ENCODE measurements around the gene R3HDM1.

The R3HDM1 gene

DNA sequence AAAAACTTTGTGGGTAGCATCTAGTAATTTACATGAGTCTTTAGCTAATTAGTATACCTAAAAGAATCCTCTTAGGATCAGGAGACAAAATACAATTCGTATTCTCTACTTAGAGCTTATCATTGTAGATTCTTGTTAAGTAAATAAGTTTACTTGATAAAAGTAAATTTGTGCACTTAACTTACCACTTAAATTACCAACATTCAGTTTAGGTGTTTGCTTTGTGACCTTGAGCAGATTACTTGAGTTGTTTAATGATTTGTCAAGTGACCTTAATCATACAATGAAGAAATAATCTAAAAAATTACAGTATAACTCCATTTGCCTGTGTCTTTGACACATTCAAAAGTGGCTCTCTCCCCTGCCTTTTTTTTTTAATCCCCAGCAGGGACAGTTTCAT is 143.2 kb downstream of the R3HDM1 start:
- Histone ChIP-seq H3K27me3 (no peaks in the 10 kb centered on the region), H3K36me3 (peaks cover 28 to 55% (median 30%) of the 10 kb centered on the region in 3 donors), H3K4me1 (no peaks in the 10 kb centered on the region), H3K4me3 (no peak overlapping the region), H3K27ac (no peak overlapping the region), H3K9me3 (no peaks in the 10 kb centered on the region)
- intact Hi-C loops (cut with DNase I; ENCODE audit: low total_unique reads), result no loop called here
- no peak for DNase-seq
- TF ChIP-seq, protein P1, sequence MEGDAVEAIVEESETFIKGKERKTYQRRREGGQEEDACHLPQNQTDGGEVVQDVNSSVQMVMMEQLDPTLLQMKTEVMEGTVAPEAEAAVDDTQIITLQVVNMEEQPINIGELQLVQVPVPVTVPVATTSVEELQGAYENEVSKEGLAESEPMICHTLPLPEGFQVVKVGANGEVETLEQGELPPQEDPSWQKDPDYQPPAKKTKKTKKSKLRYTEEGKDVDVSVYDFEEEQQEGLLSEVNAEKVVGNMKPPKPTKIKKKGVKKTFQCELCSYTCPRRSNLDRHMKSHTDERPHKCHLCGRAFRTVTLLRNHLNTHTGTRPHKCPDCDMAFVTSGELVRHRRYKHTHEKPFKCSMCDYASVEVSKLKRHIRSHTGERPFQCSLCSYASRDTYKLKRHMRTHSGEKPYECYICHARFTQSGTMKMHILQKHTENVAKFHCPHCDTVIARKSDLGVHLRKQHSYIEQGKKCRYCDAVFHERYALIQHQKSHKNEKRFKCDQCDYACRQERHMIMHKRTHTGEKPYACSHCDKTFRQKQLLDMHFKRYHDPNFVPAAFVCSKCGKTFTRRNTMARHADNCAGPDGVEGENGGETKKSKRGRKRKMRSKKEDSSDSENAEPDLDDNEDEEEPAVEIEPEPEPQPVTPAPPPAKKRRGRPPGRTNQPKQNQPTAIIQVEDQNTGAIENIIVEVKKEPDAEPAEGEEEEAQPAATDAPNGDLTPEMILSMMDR (IDR thresholded peaks at IDR 0.05), result no peak

- no peaks in the 10 kb centered on the region for H3K9me3 ChIP-seq
- H3K4me1 ChIP-seq, result no peaks in the 10 kb centered on the region
- no peaks in the 10 kb centered on the region for H3K27me3 ChIP-seq
- no peak overlapping the region for H3K4me3 ChIP-seq
- peaks cover 39 to 70% (median 46%) of the 10 kb centered on the region in 3 donors for H3K36me3 ChIP-seq
- intact Hi-C loops (cut with DNase I; ENCODE audit: low total_unique reads), result no loop called here
- H3K27ac ChIP-seq, result no peak overlapping the region
- DNase-seq, result no peak
- TF ChIP-seq, protein P1 (IDR thresholded peaks at IDR 0.05), result no peak
Observed at GRCh38 chr2:135676031-135676430, 144.7 kb downstream of the R3HDM1 start.

GRCh38 chr2:135679125-135679524 is 147.8 kb downstream of the R3HDM1 start:
- intact Hi-C loops (cut with DNase I; ENCODE audit: low total_unique reads), result no loop called here
- H3K36me3 ChIP-seq, result peaks cover 39 to 66% (median 43%) of the 10 kb centered on the region in 3 donors
- H3K27me3 ChIP-seq, result no peaks in the 10 kb centered on the region
- DNase-seq, result no peak
- H3K4me1 ChIP-seq, result no peaks in the 10 kb centered on the region
- H3K4me3 ChIP-seq, result no peak overlapping the region
- no peaks in the 10 kb centered on the region for H3K9me3 ChIP-seq
- H3K27ac ChIP-seq, result no peak overlapping the region
- TF ChIP-seq, protein P1 (IDR thresholded peaks at IDR 0.05), result no peak

GRCh38 chr2:135685361-135685760 is 154.1 kb downstream of the R3HDM1 start:
- intact Hi-C loops (cut with DNase I; ENCODE audit: low total_unique reads), result no loop called here
- Histone ChIP-seq H3K4me1 (no peaks in the 10 kb centered on the region), H3K27me3 (no peaks in the 10 kb centered on the region), H3K9me3 (no peaks in the 10 kb centered on the region), H3K36me3 (peaks cover 6 to 22% (median 14%) of the 10 kb centered on the region in 3 donors), H3K4me3 (no peak overlapping the region), H3K27ac (no peak overlapping the region)
- TF ChIP-seq, protein P1 (IDR thresholded peaks at IDR 0.05), result no peak
- no peak for DNase-seq

- Histone ChIP-seq H3K4me3 (no peak overlapping the region), H3K4me1 (no peaks in the 10 kb centered on the region), H3K9me3 (no peaks in the 10 kb centered on the region), H3K27ac (no peak overlapping the region), H3K36me3 (peaks cover 0 to 7% (median 4%) of the 10 kb centered on the region in 3 donors), H3K27me3 (no peaks in the 10 kb centered on the region)
- intact Hi-C loops (cut with DNase I; ENCODE audit: low total_unique reads), result no loop called here
- TF ChIP-seq, protein P1 (IDR thresholded peaks at IDR 0.05), result no peak
- DNase-seq, result no peak
Observed at GRCh38 chr2:135688978-135689377, 157.7 kb downstream of the R3HDM1 start.

DNA sequence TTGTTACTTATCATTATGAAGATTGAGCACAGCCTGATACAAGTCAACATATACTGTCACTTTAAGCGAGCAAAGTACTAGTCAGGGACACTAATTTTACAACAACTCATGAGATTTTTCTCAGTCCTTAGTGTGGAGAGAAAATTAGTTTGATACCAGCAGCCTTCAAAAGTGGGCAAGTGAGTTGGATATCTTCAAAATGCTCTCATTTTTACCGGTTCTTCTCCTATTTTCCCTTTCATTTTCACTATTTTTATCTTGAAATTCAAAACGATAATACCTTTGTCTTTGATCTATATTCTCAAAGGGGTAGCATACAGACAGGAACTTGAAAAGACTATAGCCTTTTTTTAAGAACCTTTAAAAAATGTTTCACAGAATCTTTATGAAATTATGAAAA is 158.4 kb downstream of the R3HDM1 start:
- TF ChIP-seq, protein P1 (IDR thresholded peaks at IDR 0.05), result no peak
- no peak for DNase-seq
- no peaks in the 10 kb centered on the region for H3K27me3 ChIP-seq
- no peaks in the 10 kb centered on the region for H3K9me3 ChIP-seq
- no peak overlapping the region for H3K4me3 ChIP-seq
- H3K36me3 ChIP-seq, result peaks cover 0 to 1% (median under 1%) of the 10 kb centered on the region in 3 donors
- H3K4me1 ChIP-seq, result no peaks in the 10 kb centered on the region
- intact Hi-C loops (cut with DNase I; ENCODE audit: low total_unique reads), result no loop called here
- no peak overlapping the region for H3K27ac ChIP-seq

Measured in tibial artery (tissue), 4 donors.